GM19023 (cell line): ENCODE results near the gene OVOL2.
"Not testable (repeated sequence)": the region's sequence is repeated elsewhere in the genome, so short reads cannot be mapped to it uniquely, and the experiment has no call there.

Experiments used
- ATAC-seq: cut with Tn5 transposase; IDR thresholded peaks from one replicate; pipeline ENCODE4 v1.9.1; 2021; ENCODE audit warnings: mild to moderate bottlenecking, moderate library complexity; ENCODE audit not compliant: unreplicated experiment

OVOL2 gene

DNA sequence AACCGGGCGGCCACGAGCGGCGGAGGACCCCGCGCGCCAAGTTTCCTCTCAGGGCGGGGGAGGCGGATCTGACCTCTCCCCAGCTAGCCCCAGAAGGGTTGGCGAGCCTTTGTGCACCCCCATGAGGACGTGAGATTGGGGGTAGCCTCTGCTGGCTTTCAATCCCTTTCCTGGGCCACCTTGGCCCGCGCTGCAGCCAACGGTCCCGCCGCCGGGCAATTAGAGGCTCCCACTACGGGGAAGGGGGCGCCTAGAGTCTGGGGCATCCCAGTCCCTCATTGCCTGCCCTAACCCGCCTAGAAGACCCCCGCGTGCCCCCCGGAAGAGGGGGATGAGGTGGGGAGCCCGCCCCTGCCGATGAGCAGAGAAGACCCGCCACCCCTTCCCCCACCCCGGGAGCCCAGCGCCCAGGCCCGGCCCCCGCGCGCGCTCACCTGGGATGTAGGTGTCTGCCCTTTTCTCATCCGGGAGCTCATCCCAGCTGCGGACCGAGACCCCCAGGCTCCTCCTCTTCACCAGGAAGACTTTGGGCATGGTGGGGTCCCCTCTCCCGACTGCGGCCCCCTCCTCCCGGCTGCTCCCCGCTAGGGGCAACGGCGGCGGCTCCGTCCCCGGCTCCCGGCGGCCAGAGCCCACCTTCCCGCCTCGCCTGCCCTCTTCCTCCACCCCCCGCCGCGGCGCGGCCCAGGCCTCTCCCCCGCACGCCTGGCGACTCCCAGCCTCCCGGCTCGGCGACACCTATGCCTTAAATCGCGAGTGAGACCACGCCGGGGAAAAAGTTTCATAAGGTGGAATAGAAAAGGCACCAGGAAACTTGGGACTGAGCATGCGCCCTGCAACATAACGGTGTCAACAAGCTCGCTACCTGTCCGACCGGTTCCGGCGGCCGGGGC, at the start of gene OVOL2:
Gene OVOL2 (minus strand): TSS at position 816 of the 893 bp plus-strand sequence. CDS start 282 bp downstream, at position 534.
- no peak for ATAC-seq

DNA sequence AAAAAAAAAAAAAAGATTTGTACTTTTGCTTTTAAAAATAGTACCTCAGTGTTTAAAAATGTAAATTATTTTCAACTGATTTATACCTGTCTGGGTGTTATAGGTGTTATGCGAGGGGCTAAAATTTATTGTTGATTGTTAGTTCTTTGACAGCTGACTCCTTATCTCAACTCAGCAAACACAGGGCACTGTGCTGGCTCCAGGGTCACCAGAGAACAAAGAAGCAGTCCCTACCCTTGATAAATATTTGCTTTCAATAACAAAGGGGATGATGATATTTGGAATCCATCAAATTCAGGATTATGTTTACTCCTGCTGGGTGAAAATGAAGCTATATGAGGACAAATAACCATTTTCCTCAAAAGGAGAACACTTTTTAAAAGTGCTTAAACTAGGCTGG, 45.8 kb upstream of the OVOL2 start:
- no peak for ATAC-seq

DNA sequence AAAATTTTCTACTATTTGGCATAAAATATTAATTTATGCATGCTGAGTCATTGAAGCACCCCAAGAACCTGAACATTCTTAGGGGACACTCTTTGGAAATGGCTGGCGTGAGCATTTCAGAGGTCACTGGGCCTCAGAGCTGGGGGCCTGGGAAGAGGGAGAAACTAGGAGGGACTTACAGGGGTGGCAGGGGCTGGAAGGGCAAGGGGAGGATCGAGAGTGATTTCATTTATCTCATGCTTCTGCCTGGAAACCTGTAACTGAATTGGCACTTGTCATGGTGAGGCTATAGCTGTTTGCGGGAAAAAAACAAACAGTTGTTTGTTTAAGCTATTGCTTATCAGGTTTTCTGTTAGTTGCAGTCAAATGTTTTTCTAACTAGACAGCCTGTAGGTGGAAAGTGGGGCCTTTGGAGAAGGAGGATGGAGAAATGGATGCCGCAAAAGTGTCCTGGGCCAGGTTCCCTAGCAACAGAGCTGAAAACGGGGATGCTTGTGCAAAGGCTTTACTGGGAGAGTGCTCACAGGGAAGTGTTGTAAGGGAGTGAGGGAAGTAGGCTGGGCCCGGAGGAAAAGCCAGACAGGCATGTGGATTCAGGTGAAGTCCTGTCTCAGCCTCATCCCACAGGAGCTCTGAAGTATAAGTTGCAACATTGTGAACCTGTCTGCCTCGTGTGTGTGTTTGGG, 43.6 kb upstream of the OVOL2 start:
- no peak for ATAC-seq

DNA sequence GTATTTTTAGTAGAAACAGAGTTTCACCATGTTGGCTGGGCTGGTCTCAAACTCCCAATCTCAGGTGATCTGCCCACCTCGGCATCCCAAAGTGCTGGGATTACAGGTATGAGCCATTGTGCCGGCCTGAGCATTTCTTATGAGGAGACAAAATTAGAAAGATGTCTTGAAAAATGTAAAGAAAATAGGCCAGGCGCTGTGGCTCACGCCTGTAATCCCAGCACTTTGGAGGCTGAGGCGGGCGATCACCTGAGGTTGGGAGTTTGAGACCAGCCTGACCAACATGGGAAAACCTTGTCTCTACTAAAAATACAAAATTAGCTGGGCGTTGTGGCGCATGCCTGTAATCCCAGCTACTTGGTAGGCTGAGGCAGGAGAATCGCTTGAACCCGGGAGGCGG, 42.9 kb upstream of the OVOL2 start:
- ATAC-seq: not testable (repeated sequence)

DNA sequence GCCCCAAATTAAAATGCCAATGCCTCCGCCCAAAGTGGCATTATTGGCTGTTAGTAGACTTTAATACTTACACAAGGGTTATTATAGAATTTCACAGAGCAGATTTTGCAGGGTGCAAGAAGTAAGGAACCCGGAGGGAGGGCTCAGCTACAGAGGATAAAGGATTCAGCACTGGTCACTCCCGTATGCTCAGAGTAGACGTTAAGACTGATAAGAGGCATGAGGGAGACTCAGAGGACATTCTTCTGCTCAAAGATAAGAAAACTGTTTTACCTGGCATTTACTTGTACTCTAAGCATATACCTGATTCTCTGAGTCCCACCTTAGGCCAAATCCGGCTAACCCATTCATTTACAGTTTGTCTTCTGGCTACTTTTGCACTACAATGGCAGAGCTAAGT, 36.5 kb upstream of the OVOL2 start:
- ATAC-seq: no peak

DNA sequence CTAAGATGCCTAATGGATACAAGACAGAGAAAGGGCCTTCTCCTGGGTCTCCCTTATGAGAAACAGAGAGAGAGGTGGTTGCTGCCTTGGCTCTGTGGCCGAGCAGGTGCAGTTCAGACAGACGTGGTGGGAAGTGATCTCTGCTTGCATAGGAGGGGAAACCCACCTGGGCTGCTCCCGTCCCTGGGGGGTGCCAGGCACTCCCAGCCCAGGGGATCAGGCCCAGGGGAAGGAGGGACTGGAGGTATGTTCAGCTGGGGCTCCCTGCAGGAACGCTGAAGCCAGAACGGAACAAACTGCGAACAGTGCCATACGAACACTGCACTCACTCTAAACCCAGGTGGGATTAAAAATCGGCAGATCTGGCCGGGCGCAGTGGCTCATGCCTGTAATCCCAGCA, 35.7 kb upstream of the OVOL2 start:
- ATAC-seq: no peak

DNA sequence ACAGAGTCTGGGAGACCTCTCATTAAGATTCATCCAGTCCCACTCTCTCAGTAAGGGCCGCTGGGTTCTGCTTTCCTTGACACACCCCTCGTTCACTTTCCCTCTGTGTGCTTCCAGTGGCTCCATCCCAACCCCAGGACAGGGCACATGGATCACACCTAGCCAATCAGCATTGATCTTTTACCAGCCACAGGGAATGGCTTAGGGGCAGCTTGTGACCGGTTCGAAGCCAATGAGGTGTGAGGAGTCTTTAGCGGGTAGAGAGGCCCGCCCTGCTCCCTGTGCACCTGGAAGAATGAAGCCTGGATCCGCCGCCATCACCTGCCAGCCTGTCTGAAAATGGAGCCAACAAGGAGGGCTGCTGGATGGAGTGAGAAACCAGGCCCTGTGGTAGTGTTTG, 35.2 kb upstream of the OVOL2 start:
- ATAC-seq: no peak

DNA sequence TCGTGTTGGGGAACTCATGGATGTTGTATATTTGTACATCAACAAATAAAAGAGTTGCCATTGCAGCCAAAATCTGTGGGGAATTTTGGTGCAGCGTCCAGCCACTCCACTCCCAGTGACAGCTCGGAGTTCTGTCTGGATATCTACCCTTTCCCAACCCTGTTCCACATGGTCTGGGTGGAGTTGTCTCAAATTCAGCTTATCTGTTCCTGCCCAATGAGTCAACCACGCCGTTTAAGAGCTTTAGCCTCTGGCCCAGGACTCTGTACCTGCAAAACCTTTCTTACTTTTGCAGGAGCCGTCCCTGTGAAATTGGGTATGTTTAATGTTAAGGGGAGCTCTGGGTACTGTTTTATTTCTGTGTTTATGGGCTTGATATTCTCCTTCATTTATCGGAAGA, 33.9 kb upstream of the OVOL2 start:
- ATAC-seq: no peak

DNA sequence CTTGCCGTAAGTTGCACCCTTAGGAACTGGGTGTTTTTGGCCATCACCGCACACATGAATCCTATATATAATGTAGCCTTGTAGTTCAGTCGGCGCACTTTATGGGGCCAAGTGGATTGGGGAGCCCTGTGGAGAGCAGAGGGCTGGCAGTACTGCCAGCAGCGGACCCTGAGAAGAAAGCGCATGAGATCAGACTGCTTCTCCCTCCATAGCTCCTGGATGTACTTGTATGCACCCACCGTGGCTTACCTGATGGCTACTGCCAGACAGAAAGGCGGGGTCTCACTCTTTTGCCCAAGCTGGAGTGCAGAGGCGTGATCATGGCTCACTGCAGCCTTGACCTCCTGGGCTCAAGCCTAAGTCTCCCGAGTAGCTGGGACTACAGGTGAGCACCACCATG, 32.8 kb upstream of the OVOL2 start:
- ATAC-seq: no peak

DNA sequence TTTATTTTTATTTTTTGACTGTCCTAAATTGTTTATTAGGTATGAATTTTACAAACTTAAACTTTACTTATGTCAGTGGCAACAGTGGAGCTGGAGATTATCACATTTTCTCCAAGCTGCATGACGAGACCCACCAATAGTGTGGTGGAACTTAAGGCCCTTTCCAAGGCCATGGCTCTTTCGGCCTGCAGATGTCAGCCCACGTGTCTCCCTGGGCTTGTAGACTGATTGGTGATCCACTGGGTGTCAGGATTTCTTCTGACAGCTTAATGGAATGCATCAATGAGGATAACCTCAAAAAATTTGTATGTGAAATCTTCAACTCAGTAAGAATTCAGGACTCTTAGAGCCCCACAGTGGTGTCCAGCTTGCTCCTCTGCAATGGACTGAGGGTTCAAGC, 32.3 kb upstream of the OVOL2 start:
- no peak for ATAC-seq

DNA sequence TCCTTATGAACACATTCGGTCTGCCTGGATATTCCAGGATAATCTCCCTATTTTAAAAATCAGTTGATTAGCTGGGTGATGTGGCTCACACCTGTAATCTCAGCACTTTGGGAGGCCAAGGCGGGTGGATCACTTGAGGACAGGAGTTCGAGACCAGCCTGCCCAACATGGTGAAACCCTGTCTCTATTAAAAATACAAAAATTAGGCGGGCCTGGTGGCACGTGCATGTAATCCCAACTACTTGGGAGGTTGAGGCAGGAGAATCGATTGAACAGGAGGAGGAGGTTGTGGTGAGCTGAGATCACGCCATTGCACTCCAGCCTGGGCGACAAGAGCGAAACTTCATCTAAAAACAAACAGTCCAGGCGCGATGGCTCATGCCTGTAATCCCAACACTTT, 31.1 kb upstream of the OVOL2 start:
- ATAC-seq: not testable (repeated sequence)

DNA sequence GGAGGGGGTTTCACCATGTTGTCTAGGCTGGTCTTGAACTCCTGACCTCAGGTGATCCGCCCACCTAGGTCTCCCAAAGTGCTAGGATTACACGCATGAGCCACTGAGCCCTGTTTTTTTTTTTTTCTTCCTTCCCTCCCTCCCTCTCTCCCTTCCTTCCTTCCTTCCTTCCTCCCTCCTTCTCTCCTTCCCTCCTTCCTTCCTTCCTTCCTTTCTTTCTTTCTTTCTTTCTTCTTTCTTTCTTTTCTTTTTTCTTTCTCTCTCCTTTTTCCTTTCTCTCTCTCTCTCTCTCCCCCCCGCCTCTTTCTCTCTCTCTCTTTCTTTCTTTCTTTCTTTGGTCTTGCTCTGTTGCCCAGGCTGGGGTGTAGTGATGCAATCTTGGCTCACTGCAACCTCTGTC, 30.6 kb upstream of the OVOL2 start:
- ATAC-seq: not testable (repeated sequence)

DNA sequence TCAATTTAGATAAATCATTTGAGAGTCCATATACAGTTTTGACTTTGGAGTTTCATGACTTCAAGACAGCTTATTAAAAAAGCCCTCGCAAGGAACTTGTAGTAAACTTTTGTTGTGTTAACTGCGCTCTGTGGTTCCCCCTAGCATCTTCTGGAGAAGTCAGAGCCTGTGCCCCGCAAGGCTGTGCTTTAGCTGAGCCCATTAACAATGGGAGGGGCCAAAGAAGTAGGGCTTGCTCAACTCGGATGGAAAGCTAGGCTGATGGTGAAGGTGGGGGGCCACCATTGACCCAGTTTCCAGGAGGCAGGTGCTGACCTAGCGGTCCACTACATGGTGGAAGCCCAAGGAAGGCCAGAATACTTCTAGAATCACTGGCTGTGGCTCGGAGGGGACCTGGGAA, 29.3 kb upstream of the OVOL2 start:
- no peak for ATAC-seq

DNA sequence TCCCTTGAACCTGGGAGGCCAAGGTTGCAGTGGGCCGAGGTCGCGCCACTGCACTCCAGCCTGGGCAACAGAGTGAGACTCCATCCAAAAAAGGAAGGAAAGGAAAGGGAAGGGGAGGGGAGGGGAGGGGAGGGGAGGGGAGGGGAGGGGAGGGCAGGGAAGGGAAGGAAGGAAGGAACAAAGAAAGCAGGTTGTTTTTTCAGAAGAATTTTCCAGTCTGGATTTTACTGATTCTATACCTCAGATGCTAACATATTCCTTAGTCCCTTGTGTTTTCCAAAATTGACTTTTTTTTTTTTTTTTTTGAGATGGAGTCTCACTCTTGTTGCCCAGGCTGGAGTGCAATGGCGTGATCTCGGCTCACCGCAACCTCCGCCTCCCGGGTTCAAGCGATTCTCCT, 23.1 kb upstream of the OVOL2 start:
- ATAC-seq: not testable (repeated sequence)

DNA sequence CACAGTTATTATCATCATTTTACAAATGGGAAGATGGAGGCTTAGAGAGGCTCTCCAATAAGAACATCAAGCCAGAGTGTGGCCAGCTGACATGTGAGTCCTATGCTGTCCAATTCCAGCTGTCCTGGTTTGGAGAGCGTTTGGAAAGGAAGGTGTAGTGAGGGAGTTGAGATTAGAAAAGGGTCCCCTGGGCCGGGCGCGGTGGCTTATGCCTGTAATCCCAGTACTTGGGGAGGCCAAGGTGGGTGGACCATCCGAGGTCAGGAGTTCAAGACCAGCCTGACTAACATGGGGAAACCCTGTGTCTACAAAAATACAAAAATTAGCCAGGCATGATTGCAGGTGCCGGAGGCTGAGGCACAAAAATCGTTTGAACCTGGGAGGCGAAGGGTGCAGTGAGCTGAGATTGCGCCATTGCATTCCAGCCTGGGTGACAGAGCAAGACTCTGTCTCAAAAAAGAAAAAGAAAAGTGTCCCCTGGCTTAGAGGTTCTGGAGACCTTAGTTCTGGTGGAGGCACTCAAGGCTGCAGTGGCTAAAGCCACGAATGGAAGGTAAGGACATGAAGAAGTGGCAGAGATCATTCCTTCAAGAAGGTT, 22.1 kb upstream of the OVOL2 start:
- no peak for ATAC-seq

DNA sequence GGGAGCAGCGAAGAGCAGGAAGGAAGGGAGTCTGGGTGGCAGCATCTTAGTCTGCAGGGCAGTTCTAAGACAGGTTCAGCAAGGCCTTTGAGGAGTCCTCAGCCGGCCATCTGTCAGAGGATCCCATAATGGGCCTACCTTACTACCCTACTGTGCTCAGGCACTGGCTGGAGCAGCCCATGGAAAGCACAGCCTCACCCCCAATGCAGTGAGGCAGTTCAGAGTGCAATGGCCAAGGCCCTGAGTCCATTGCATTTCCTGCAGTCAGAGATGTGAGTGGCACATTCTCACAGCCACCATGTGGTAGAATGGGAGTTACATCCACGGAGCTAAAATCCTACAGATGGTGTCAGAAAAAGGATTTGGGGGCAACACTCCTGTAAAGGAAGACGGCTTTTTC, 19.4 kb upstream of the OVOL2 start:
- no peak for ATAC-seq

DNA sequence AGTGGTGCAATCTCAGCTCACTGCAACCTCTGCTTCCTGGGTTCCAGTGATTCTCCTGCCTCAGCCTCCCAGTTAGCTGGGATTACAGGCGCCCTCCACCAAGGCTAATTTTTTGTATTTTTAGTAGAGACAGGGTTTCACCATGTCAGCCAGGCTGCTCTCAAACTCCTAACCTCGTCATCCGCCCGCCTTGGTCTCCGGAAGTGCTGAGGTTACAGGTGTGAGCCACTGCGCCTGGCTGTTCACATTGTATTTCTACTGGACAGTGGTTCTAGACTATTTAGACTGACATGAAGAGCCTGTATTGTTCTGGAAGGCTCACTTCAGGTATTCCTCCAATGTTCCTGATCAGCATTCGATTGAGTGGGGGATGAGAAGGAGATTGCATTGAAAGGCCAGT, 14.8 kb upstream of the OVOL2 start:
- no peak for ATAC-seq

DNA sequence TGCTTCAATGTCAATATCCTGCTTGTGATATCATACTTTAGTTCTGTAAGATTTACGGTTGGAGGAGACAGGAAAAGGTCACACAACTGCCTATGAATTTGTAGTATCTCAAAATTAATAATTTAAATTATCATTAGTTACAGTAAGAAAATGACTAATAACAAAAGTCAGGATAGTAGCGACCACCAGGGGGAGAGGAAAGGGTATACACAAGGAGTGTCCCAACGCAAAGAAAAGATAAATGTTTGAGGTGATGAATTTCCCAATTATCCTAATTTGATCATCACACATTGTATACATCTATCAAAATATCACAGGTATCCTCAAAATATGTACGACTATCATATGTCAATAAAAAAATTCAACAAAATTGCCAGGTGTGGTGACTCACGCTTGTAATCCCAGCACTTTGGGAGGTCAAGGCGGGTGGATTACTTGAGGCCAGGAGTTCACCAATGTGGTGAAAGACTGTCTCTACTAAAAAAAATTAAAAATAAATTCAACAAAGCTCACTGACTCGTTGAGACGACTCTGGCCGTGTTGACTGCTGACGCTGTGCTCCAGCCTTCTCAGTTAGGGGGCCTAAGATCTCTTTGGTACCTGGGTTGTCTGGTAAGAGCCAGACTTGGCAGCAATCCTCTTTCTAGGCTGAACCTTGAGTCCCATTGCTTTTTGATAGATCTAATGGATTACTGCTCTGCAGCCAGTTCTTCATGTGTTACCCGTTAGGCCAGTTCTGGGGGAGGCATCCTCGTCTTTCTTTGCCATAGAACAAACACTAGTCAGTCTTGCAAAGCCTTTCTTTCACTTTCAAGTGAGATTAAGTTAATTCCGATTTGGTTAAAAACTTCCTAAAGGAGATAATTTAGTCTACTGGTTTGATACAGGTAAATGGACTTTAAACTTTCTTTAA, 9.0 kb upstream of the OVOL2 start:
- no peak for ATAC-seq

DNA sequence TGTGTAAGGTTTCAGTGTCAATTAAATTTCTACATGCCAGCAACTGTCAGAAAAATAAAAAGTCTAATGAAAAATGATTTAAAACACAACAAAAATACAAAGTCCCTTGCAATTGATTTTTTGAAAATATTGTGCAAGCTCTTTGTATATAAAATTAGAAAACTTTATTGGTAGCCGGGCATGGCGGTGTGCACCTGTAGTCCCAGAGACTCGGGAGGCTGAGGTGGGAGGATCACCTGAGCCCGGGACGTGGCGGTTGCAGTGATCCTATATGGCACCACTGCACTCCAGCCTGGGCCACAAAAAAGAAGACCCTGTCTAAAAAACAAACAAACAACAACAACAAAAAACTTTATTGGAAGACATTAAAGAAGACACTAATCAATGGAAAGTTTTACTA, 6.0 kb upstream of the OVOL2 start:
- ATAC-seq: no peak

DNA sequence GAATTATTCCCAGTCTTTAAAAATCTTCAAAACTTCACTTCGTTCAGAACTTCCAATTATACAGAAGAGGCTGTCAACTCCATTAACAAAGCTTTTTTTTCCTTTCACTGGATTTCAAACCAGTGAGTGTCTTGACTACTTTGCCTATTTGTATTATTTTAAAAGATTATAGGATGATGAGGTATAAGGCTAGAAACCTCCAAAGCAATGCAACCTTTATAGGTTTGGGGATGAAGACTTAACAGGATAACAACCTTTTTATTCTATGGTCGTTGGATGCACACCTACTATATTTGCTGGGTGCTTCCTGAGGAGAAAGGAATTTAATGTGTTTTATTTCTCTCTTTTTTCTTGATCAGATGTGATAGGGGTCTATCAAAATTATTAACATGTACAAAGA, 1.9 kb upstream of the OVOL2 start:
- ATAC-seq: no peak
